Neural progenitor cell (in vitro differentiated cells): ENCODE measurements around the gene SFXN5. TPM values are rescaled to one million over a fixed set of nuclear protein-coding genes. Genes with fewer than 3 reads are reported as not detected.

Experiments
- DNase-seq: peaks from one replicate; pipeline ENCODE4 v3.0.0-alpha.2; 2016; ENCODE audit warnings: low spot score
- H2AFZ ChIP-seq: fragments of 200-600 bp; sonication (generic); replicated peaks from 2 replicates; pipeline ENCODE4 v1.6.1; 2016; ENCODE audit warnings: antibody characterized with exemption
- H3F3A ChIP-seq: fragments of 200-600 bp; sonication (generic); 2 replicates; pipeline ENCODE4 v1.6.1; 2016; ENCODE audit warnings: antibody characterized with exemption, low read depth
- H3K27ac ChIP-seq: fragments of 200-600 bp; sonication (generic); 2 replicates; pipeline ENCODE4 v1.5.1; 2016; ENCODE audit warnings: mild to moderate bottlenecking
- H3K27me3 ChIP-seq: fragments of 200-600 bp; sonication (generic); 2 replicates; pipeline ENCODE4 v1.6.1; 2016; ENCODE audit warnings: mild to moderate bottlenecking, moderate library complexity
- H3K36me3 ChIP-seq: fragments of 200-600 bp; sonication (generic); 2 replicates; pipeline ENCODE4 v1.5.1; 2016
- H3K4me1 ChIP-seq: fragments of 200-600 bp; sonication (generic); 2 replicates; pipeline ENCODE4 v1.6.1; 2016; ENCODE audit warnings: mixed run types
- H3K4me2 ChIP-seq: fragments of 200-600 bp; sonication (generic); 2 replicates; pipeline ENCODE4 v1.6.1; 2016
- H3K4me3 ChIP-seq: fragments of 200-600 bp; sonication (generic); 2 replicates; pipeline ENCODE4 v1.5.1; 2016
- H3K79me2 ChIP-seq: fragments of 200-600 bp; sonication (generic); 2 replicates; pipeline ENCODE4 v1.6.1; 2016; ENCODE audit warnings: low read depth
- H3K9ac ChIP-seq: fragments of 200-600 bp; sonication (generic); 2 replicates; pipeline ENCODE4 v1.6.1; 2016
- H3K9me3 ChIP-seq: fragments of 200-600 bp; sonication (generic); 2 replicates; pipeline ENCODE4 v1.5.1; 2016; ENCODE audit warnings: low read depth
- H4K20me1 ChIP-seq: fragments of 200-600 bp; sonication (generic); 2 replicates; pipeline ENCODE4 v1.6.1; 2016; ENCODE audit warnings: low read depth
- H3K27ac Mint-ChIP-seq: 3 replicates; pipeline ENCODE4 v1.8.0; 2021; ENCODE audit warnings: mixed read lengths
- H3K27me3 Mint-ChIP-seq: 2 replicates; pipeline ENCODE4 v1.8.0; 2022; ENCODE audit warnings: low read depth, mild to moderate bottlenecking, inconsistent platforms, moderate library complexity, mixed read lengths; ENCODE audit not compliant: insufficient read depth
- H3K36me3 Mint-ChIP-seq: 3 replicates; pipeline ENCODE4 v1.8.0; 2021; ENCODE audit warnings: mixed read lengths
- H3K4me1 Mint-ChIP-seq: 3 replicates; pipeline ENCODE4 v1.8.0; 2021; ENCODE audit warnings: mixed read lengths
- H3K4me3 Mint-ChIP-seq: 3 replicates; pipeline ENCODE4 v1.8.0; 2021; ENCODE audit warnings: mild to moderate bottlenecking, moderate library complexity, mixed read lengths
- H3K9me3 Mint-ChIP-seq: 3 replicates; pipeline ENCODE4 v1.8.0; 2020; ENCODE audit warnings: mixed read lengths
- EZH2 ChIP-seq: fragments of 200-600 bp; sonication (generic); IDR thresholded peaks from 2 replicates; pipeline ENCODE4 v1.6.1; 2017; ENCODE audit warnings: antibody characterized with exemption, mild to moderate bottlenecking, moderate library complexity
- EZH2phosphoT487 ChIP-seq: fragments of 200-600 bp; sonication (generic); IDR thresholded peaks from 2 replicates; pipeline ENCODE4 v1.6.1; 2017; ENCODE audit warnings: antibody characterized with exemption
- total RNA-seq: library from RNA; depleted of rRNA; stranded (reverse); fragments of >200 nt; gene quantifications from 2 replicates; pipeline ENCODE4 v1.2.3, GENCODE V29; 2015; ENCODE audit warnings: low replicate concordance
- TF ChIP-seq, protein P1 (sequence below): fragments of 200-600 bp; sonication (generic); IDR thresholded peaks from 2 replicates; pipeline ENCODE4 v1.5.1; 2017; ENCODE audit warnings: antibody characterized with exemption, mild to moderate bottlenecking

Gene SFXN5
- total RNA-seq, 1 donor from 2014 or later = 3.4 TPM

DNA sequence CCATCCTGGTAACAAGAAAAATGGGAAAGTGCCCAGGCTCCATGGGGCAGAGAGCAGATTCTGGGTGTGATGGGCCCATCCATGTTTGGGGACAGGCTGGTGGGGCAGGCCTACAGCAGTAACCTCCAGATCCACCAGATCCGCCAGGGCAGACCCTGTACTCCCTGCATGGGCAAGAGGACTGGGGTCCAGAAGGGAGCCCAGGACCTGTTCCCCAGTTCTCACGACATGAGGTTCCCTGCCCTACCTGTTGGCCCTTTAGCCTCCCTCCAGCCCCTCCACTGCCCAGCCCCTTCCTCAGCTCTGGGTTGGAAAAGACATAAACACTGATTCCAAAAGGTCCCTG, 115.5 kb downstream of the SFXN5 start:
- no peak overlapping the region for H3K4me3 Mint-ChIP-seq
- Histone ChIP-seq H3K4me3 (no peak overlapping the region), H3K9me3 (no peaks in the 10 kb centered on the region), H3K4me2 (peak overlapping the region; percentile 69), H3K79me2 (no peaks in the 10 kb centered on the region), H3K4me1 (peaks cover 56% of the 10 kb centered on the region), H3K9ac (no peak overlapping the region), H3F3A (peaks cover 20% of the 10 kb centered on the region), H2AFZ (no peak overlapping the region), H3K36me3 (no peaks in the 10 kb centered on the region), H3K27me3 (no peaks in the 10 kb centered on the region), H3K27ac (no peak overlapping the region), H4K20me1 (no peaks in the 10 kb centered on the region)
- DNase-seq = no peak
- H3K9me3 Mint-ChIP-seq = peaks cover 2% of the 10 kb centered on the region
- peaks cover 27% of the 10 kb centered on the region for H3K4me1 Mint-ChIP-seq
- TF ChIP-seq, protein P1, sequence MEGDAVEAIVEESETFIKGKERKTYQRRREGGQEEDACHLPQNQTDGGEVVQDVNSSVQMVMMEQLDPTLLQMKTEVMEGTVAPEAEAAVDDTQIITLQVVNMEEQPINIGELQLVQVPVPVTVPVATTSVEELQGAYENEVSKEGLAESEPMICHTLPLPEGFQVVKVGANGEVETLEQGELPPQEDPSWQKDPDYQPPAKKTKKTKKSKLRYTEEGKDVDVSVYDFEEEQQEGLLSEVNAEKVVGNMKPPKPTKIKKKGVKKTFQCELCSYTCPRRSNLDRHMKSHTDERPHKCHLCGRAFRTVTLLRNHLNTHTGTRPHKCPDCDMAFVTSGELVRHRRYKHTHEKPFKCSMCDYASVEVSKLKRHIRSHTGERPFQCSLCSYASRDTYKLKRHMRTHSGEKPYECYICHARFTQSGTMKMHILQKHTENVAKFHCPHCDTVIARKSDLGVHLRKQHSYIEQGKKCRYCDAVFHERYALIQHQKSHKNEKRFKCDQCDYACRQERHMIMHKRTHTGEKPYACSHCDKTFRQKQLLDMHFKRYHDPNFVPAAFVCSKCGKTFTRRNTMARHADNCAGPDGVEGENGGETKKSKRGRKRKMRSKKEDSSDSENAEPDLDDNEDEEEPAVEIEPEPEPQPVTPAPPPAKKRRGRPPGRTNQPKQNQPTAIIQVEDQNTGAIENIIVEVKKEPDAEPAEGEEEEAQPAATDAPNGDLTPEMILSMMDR = no peak
- TF ChIP-seq EZH2 (no peak), EZH2phosphoT487 (no peak)
- peaks cover 5% of the 10 kb centered on the region for H3K36me3 Mint-ChIP-seq
- no peak overlapping the region for H3K27ac Mint-ChIP-seq
- peaks cover 16% of the 10 kb centered on the region for H3K27me3 Mint-ChIP-seq

DNA sequence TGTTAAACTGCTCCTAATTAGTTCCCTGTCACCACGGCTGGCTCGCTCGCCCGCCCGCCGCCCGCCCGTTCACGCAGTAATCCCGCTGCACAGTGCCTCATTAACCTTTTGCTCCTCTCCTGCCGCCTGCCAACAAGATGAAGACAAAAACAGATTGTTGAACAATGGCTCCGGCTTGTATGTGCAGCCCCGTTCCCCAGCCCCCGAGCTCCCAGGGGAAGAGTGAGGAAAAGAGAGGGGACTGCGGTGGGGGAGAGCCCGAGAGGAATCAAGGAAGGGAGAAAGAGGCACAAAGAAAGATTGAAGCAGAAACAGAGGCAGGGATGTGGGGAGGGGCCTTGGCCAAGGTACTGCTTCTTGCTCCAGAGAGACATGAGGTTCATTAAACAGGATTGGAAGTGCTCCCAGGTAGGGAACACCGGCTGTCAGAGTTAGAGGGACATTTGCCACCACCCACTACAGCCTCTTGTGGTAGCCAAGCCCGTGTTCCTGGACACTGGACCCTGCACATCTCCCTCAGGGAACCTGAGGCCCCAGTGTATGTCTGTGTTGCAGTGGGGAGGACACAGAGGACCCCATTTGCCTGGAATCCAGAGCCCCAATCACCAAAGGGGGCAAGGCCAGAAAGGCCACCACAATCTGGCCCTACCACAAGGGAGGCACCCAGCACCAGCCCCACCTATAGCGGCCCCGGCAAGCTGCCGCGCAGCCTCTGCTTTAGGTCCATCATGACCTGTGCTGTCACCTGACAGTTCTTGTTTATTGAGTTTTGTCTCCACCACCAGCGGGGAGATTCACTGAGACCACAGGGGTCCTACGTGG, 116.1 kb downstream of the SFXN5 start:
- Histone ChIP-seq H3K27ac (peak overlapping the region; percentile 75), H3K9ac (no peak overlapping the region), H4K20me1 (no peaks in the 10 kb centered on the region), H2AFZ (no peak overlapping the region), H3K9me3 (no peaks in the 10 kb centered on the region), H3K27me3 (no peaks in the 10 kb centered on the region), H3K36me3 (no peaks in the 10 kb centered on the region), H3K4me3 (no peak overlapping the region), H3K4me2 (peak overlapping the region; percentile 69), H3F3A (peaks cover 20% of the 10 kb centered on the region), H3K4me1 (peaks cover 54% of the 10 kb centered on the region), H3K79me2 (no peaks in the 10 kb centered on the region)
- DNase-seq = peak; percentile 93
- Mint-ChIP-seq H3K9me3 (peaks cover 2% of the 10 kb centered on the region), H3K27ac (peak overlapping the region; percentile 57), H3K4me3 (peak overlapping the region; percentile 48), H3K36me3 (peaks cover 5% of the 10 kb centered on the region), H3K27me3 (peaks cover 16% of the 10 kb centered on the region), H3K4me1 (peaks cover 24% of the 10 kb centered on the region)
- TF ChIP-seq, protein P1 = no peak
- peak; percentile 42 for TF ChIP-seq EZH2phosphoT487
- peak; percentile 41 for TF ChIP-seq EZH2

GRCh38 chr2:72954376-72955227, 116.9 kb downstream of the SFXN5 start:
- H3K79me2 ChIP-seq = no peaks in the 10 kb centered on the region
- peak overlapping the region; percentile 69 for H3K4me2 ChIP-seq
- peaks cover 54% of the 10 kb centered on the region for H3K4me1 ChIP-seq
- no peaks in the 10 kb centered on the region for H3K36me3 ChIP-seq
- Mint-ChIP-seq H3K27me3 (peaks cover 16% of the 10 kb centered on the region), H3K36me3 (peaks cover 5% of the 10 kb centered on the region), H3K4me3 (no peak overlapping the region), H3K9me3 (no peaks in the 10 kb centered on the region), H3K4me1 (peaks cover 24% of the 10 kb centered on the region), H3K27ac (no peak overlapping the region)
- peaks cover 20% of the 10 kb centered on the region for H3F3A ChIP-seq
- no peaks in the 10 kb centered on the region for H3K27me3 ChIP-seq
- H3K4me3 ChIP-seq = no peak overlapping the region
- H3K9me3 ChIP-seq = no peaks in the 10 kb centered on the region
- no peak overlapping the region for H3K9ac ChIP-seq
- H4K20me1 ChIP-seq = no peaks in the 10 kb centered on the region
- peak overlapping the region; percentile 75 for H3K27ac ChIP-seq
- DNase-seq = peak; percentile 33
- H2AFZ ChIP-seq = no peak overlapping the region
- no peak for TF ChIP-seq EZH2phosphoT487
- TF ChIP-seq EZH2 = no peak
- TF ChIP-seq, protein P1 = no peak
